H1 (cell line): Measurements from ENCODE around the gene ACTA2. TPM values are rescaled to one million over a fixed set of nuclear protein-coding genes. Genes with fewer than 3 reads are reported as not detected.

Experiments
- BACH1 ChIP-seq: IDR thresholded peaks from 2 replicates; pipeline ENCODE4 v1.6.1; 2012; ENCODE audit warnings: low read length, improper control_type of control experiment
- CHD7 ChIP-seq: fragments of 300-600 bp; sonication (generic); IDR thresholded peaks from 2 replicates; pipeline ENCODE4 v1.7.1; 2012; ENCODE audit warnings: low read length, moderate library complexity, mild to moderate bottlenecking, inconsistent platforms; ENCODE audit not compliant: insufficient replicate concordance
- CTBP2 ChIP-seq: IDR thresholded peaks from 2 replicates; pipeline ENCODE4 v1.7.0; 2011; ENCODE audit warnings: borderline replicate concordance, mild to moderate bottlenecking, moderate library complexity, mixed read lengths, low read length; ENCODE audit not compliant: insufficient read depth, insufficient read length
- EP300 ChIP-seq, 2 experiments: IDR thresholded peaks; 1 replicate in 1 of 2; 2 replicates in 1 of 2; pipeline ENCODE4 v1.6.1; 2011 to 2012; ENCODE audit warnings: low read depth in 2 of 2, low read length in 2 of 2, mild to moderate bottlenecking in 2 of 2, borderline replicate concordance in 1 of 2, inconsistent platforms in 1 of 2, moderate library complexity in 1 of 2
- HDAC6 ChIP-seq: IDR thresholded peaks from one replicate; pipeline ENCODE4 v1.7.1; 2012; ENCODE audit warnings: low read depth, mild to moderate bottlenecking, inconsistent platforms, low read length, moderate library complexity
- JUND ChIP-seq: IDR thresholded peaks from 2 replicates; pipeline ENCODE4 v1.6.1; 2011; ENCODE audit warnings: mild to moderate bottlenecking, improper control_type of control experiment, low read length
- PHF8 ChIP-seq: fragments of 200-600 bp; sonication (generic); conservative IDR thresholded peaks from 2 replicates; pipeline ENCODE4 v1.7.1; 2012; ENCODE audit warnings: low read depth, mild to moderate bottlenecking, inconsistent platforms, low read length, moderate library complexity
- POU5F1 ChIP-seq: IDR thresholded peaks from 2 replicates; pipeline ENCODE4 v1.6.1; 2011; ENCODE audit warnings: low read depth, mild to moderate bottlenecking, low read length, moderate library complexity
- SIRT6 ChIP-seq: IDR thresholded peaks from one replicate; pipeline ENCODE4 v1.7.1; 2012; ENCODE audit warnings: low read length, inconsistent platforms
- SUZ12 ChIP-seq: fragments of 200-600 bp; sonication (generic); IDR thresholded peaks from 2 replicates; pipeline ENCODE4 v1.6.1; 2012; ENCODE audit warnings: mild to moderate bottlenecking, inconsistent platforms, low read length, moderate library complexity, mixed read lengths
- TEAD4 ChIP-seq: IDR thresholded peaks from 2 replicates; pipeline ENCODE4 v1.6.1; 2012; ENCODE audit warnings: low read depth, low read length, inconsistent platforms, mixed read lengths
- polyA plus RNA-seq, 7 experiments: library from polyadenylated mRNA; depleted of rRNA in 3 of 7; stranded (reverse) in 5 of 7; unstranded in 2 of 7; fragments of >200 nt in 5 of 7; fragments of 200-250 nt in 2 of 7; gene quantifications; 1 replicate in 5 of 7; 2 replicates in 1 of 7; 4 replicates in 1 of 7; pipeline versions ENCODE4 v1.2.1 to v1.2.3, GENCODE V29; 2011 to 2013; ENCODE audit warnings: missing spikeins in 2 of 7, mixed read lengths in 2 of 7
- total RNA-seq: library from RNA; stranded (reverse); fragmentation: NEBNext Ultra II Directional; extraction: Animal tissue kit (Norgen Biotek cat#: 25700); gene quantifications from 2 replicates; pipeline ENCODE4 v1.2.1, GENCODE V29; 2021

The ACTA2 gene
- total and polyA plus RNA-seq, 2 of the 8 experiments (the other 6 are each of a cell fraction or from before 2014, with no cell fraction given), result 3.5 to 8.9 TPM

GRCh38 chr10:88954458-88955083, 2.0 kb upstream of the ACTA2 start (continued):
- TF ChIP-seq CHD7 (no peak), JUND (no peak), TEAD4 (no peak), SUZ12 (no peak), PHF8 (no peak), SIRT6 (no peak), POU5F1 (no peak), HDAC6 (no peak), CTBP2 (no peak), EP300 (IDR thresholded peaks at IDR 0.05; ENCODE audit: borderline replicate concordance in 1 of 2, low read depth in 2 of 2, low read length in 2 of 2) (no peak), BACH1 (no peak)
